ENCODE measurements around the gene TGFB1. TPM values are rescaled to one million over a fixed set of nuclear protein-coding genes. Genes with fewer than 3 reads are reported as not detected.
A peak's percentile ranks its signal among the peaks of the same experiment; 100 is the strongest.

TGFB1 gene
- total and polyA plus RNA-seq, 9 of the 15 experiments (the other 6 are each of a cell fraction or from before 2014, with no cell fraction given): 0.24 to 159 (median 17.2) TPM

GRCh38 chr19:41397086-41398049 lies 43.6 kb upstream of the TGFB1 start, which contains the start of the genes BCKDHA and EXOSC5 (continued):
- TF ChIP-seq CHD2 (IDR thresholded peaks at IDR 0.05; ENCODE audit: low read depth, low read length) (peak; percentile 16; the same call in 1 of the 2 replicates), NR2C1 (IDR thresholded peaks at IDR 0.05) (no peak; the same call in 1 of the 2 replicates), NR2C1 (tag; IDR thresholded peaks at IDR 0.05) (0 out of 2 replicates have a peak, but pooled peaks have one; percentile 23), MBD1 (CRISPR knock-in tag; IDR thresholded peaks at IDR 0.05) (no peak), CBX2 (IDR thresholded peaks at IDR 0.05; ENCODE audit: insufficient read depth, low read length, poor library complexity, severe bottlenecking) (no peak), IRF1 (CRISPR knock-in tag; IDR thresholded peaks at IDR 0.05; ENCODE audit: borderline replicate concordance) (no peak), SMARCA5 (IDR thresholded peaks at IDR 0.05) (no peak), ZFPM2 (CRISPR knock-in tag; IDR thresholded peaks at IDR 0.05) (no peak), CBFA2T2 (conservative IDR thresholded peaks at IDR 0.05) (no peak), KHSRP (IDR thresholded peaks at IDR 0.05) (no peak), NFRKB (IDR thresholded peaks at IDR 0.05; ENCODE audit: low read depth) (peak; percentile 97), SRSF1 (IDR thresholded peaks at IDR 0.05; ENCODE audit: low read depth, low read length) (no peak), ZNF76 (CRISPR knock-in tag; IDR thresholded peaks at IDR 0.05; ENCODE audit: borderline replicate concordance) (no peak), BRF1 (IDR thresholded peaks at IDR 0.05; ENCODE audit: borderline replicate concordance, extremely low read depth, insufficient read length) (no peak), CCAR2 (IDR thresholded peaks at IDR 0.05; ENCODE audit: low read depth, low read length) (no peak), NCOR1 (IDR thresholded peaks at IDR 0.05) (no peak)
- TF ChIP-seq, protein P1, sequence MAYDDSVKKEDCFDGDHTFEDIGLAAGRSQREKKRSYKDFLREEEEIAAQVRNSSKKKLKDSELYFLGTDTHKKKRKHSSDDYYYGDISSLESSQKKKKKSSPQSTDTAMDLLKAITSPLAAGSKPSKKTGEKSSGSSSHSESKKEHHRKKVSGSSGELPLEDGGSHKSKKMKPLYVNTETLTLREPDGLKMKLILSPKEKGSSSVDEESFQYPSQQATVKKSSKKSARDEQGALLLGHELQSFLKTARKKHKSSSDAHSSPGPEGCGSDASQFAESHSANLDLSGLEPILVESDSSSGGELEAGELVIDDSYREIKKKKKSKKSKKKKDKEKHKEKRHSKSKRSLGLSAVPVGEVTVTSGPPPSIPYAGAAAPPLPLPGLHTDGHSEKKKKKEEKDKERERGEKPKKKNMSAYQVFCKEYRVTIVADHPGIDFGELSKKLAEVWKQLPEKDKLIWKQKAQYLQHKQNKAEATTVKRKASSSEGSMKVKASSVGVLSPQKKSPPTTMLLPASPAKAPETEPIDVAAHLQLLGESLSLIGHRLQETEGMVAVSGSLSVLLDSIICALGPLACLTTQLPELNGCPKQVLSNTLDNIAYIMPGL (CRISPR knock-in tag; IDR thresholded peaks at IDR 0.05): no peak
